ENCODE data around the gene EEF1A1. TPM values are rescaled to one million over a fixed set of nuclear protein-coding genes. Genes with fewer than 3 reads are reported as not detected.

EEF1A1 gene
- total RNA-seq (2022; extraction: Qiagen RNA extraction): 7,393 to 8,340 TPM (median 7,492 TPM) in 5 replicates

GRCh38 chr6:73520688-73521350 is at the start of gene EEF1A1:
EEF1A1 (minus strand) TSS chr6:73521032; CDS start chr6:73520026, 1,006 bp downstream.

Other genes starting within 250 kb of the EEF1A1 start
- not detected in 5 replicates for gene DPPA5, start 166.8 kb downstream of the EEF1A1 start, total RNA-seq (2022; extraction: Qiagen RNA extraction)
- not detected in 5 replicates for gene KHDC3L, start 158.4 kb downstream of the EEF1A1 start, total RNA-seq (2022; extraction: Qiagen RNA extraction)
- gene OOEP, start 151.1 kb downstream of the EEF1A1 start, total RNA-seq (2022; extraction: Qiagen RNA extraction): not detected in 5 replicates
- not detected in 5 replicates for gene DDX43, start 126.2 kb downstream of the EEF1A1 start, total RNA-seq (2022; extraction: Qiagen RNA extraction)
- 3.3 to 4.5 TPM (median 4.1 TPM) in 5 replicates for gene CGAS, start 68.7 kb downstream of the EEF1A1 start, total RNA-seq (2022; extraction: Qiagen RNA extraction)
- 9.1 to 11.4 TPM (median 9.7 TPM) in 5 replicates for gene MTO1, start 59.3 kb downstream of the EEF1A1 start, total RNA-seq (2022; extraction: Qiagen RNA extraction)
- 12.2 to 15.4 TPM (median 13.6 TPM) in 5 replicates for gene SLC17A5, start 133.0 kb upstream of the EEF1A1 start, total RNA-seq (2022; extraction: Qiagen RNA extraction)
- gene CD109, start 175.2 kb upstream of the EEF1A1 start, total RNA-seq (2022; extraction: Qiagen RNA extraction): 45.8 to 84.9 TPM (median 72.8 TPM) in 5 replicates

All from A549 treated with dexamethasone at 1 μM for 4 hours (cell line).